Neural crest cell (in vitro differentiated cells): Measurements from ENCODE around the gene CEMIP. TPM values are rescaled to one million over a fixed set of nuclear protein-coding genes. Genes with fewer than 3 reads are reported as not detected.

Experiments used
- DNase-seq: peaks from one replicate; pipeline ENCODE4 v3.0.0; 2021; ENCODE audit warnings: low read depth, mixed read lengths, low spot score
- H3K27ac Mint-ChIP-seq: one replicate; pipeline ENCODE4 v1.8.0; 2021; ENCODE audit warnings: mild to moderate bottlenecking, mixed read lengths; ENCODE audit not compliant: unreplicated experiment
- H3K27me3 Mint-ChIP-seq: 2 replicates; pipeline ENCODE4 v1.8.0; 2021; ENCODE audit warnings: low read depth, mild to moderate bottlenecking, mixed read lengths
- H3K36me3 Mint-ChIP-seq: 2 replicates; pipeline ENCODE4 v1.8.0; 2021; ENCODE audit warnings: low read depth, mild to moderate bottlenecking, mixed read lengths
- H3K4me1 Mint-ChIP-seq: 2 replicates; pipeline ENCODE4 v1.8.0; 2021; ENCODE audit warnings: mixed read lengths
- H3K4me3 Mint-ChIP-seq: one replicate; pipeline ENCODE4 v1.8.0; 2021; ENCODE audit warnings: mild to moderate bottlenecking, mixed read lengths
- H3K9me3 Mint-ChIP-seq: 2 replicates; pipeline ENCODE4 v1.8.0; 2021; ENCODE audit warnings: mixed read lengths
- CTCF ChIP-seq: fragments of 200-600 bp; sonication (generic); conservative IDR thresholded peaks from 2 replicates; pipeline ENCODE4 v1.5.0; 2021; ENCODE audit warnings: antibody characterized with exemption, mild to moderate bottlenecking
- total RNA-seq: library from RNA; stranded (reverse); gene quantifications from 2 replicates; pipeline ENCODE4 v1.2.1, GENCODE V29; 2021

The CEMIP gene
- total RNA-seq, 1 donor from 2014 or later: 0.33 TPM

DNA sequence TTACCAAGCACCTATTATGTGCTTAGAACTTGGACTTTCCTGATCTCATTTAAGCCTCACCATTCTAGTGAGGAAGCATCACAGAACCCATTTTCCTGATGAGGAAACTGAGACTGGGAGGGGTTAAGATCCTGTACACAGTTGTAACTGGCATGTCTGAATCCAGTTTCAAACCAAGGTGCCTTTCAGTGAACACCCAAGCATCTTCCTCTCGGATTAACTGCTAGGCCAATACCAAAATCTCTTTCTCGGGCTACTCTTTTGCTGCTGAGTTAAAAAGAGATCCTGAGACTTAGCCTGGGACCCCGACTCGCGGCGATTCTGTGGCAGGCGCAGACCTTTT lies 578 bp upstream of the CEMIP start:
- no peaks in the 10 kb centered on the region for H3K9me3 Mint-ChIP-seq
- DNase-seq: no peak
- no peaks in the 10 kb centered on the region for H3K36me3 Mint-ChIP-seq
- H3K4me3 Mint-ChIP-seq: no peak overlapping the region
- H3K27me3 Mint-ChIP-seq: peaks cover 69% of the 10 kb centered on the region
- no peak overlapping the region for H3K27ac Mint-ChIP-seq
- H3K4me1 Mint-ChIP-seq: peaks cover 10% of the 10 kb centered on the region
- no peak for TF ChIP-seq CTCF

DNA sequence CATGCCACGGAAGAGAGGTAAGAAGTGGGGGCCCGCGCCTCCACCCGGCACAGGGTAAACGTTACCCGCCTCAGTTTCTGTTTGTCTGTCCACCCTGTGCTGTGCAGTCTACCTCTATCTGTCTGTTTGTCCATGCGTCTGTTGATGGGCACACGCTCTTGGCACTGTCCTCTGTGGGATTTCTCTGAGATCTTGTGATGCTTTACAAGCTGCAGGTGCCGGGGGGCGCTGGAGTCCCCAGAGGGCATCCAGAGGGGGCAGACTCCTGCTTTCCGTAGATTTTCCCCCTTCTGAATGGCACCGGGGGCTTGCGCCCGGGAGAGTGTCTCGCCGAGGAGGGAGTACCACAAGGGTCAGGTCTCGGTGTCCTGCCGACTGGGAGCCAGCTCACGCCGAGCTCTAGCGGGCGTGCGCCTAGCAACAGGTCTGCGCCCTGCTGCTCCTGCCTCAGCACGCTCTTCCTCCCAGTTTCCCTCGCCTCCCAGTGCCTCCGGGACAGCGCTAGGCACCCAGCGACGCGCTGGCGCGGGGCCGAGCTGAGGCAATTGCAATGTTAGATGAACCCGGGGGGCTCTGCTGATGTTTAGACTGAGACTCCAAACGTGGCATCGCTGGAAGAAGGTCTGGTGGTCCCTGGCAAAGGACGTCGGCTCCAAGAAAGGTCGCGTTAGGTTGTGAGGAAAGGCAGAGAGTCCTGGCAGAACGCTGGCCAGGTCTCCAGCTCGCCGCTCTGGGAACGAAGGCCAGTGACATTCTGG lies 667 bp downstream of the CEMIP start:
- DNase-seq: peak; percentile 10

DNA sequence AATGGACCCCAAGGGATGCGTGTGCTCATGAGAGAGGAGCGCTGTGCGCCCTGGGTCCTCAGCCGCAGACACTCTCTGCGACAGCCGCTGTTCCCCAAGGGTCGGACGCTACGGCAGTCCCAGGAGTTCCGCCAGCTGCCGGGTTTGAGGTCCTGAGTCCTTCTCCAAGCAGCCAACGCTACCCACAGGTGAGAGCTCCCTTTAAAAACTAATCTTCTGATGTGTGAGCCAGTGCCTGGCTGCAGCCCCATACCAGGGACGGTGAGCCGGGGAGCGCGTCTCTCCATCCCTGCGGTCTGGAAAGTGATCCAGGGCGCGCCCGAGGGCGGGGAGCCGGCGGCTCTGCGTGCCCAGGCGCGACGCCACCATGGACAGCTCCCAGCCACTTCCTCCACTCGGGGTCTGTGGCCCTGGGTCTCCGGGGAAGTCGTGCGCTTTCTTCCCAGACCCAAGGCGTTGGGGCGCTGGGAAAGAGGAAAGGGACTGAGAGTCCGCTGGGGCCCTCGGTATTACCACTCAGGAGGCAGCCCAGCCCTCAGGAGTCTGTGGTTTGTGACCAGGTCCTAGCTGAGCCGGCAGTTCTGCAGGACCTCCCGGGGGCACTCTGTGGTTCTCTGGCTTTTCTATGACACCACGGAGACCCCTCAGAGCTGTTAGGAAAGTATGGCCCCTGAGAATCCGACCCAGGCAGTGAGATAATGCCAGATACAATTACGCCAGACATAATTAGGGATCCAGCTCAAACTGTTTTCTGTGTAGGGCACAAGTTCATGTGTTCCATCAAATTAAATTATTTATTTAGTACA lies 1.4 kb downstream of the CEMIP start:
- H3K4me1 Mint-ChIP-seq: peaks cover 10% of the 10 kb centered on the region
- TF ChIP-seq CTCF: no peak
- H3K9me3 Mint-ChIP-seq: no peaks in the 10 kb centered on the region
- H3K36me3 Mint-ChIP-seq: no peaks in the 10 kb centered on the region
- H3K4me3 Mint-ChIP-seq: peak overlapping the region; percentile 78
- H3K27me3 Mint-ChIP-seq: peaks cover 88% of the 10 kb centered on the region
- no peak overlapping the region for H3K27ac Mint-ChIP-seq
- DNase-seq: peak; percentile 80

More for the DNA sequence above, 667 bp downstream of the CEMIP start:
- Mint-ChIP-seq H3K27me3 (peaks cover 81% of the 10 kb centered on the region), H3K36me3 (no peaks in the 10 kb centered on the region), H3K9me3 (no peaks in the 10 kb centered on the region), H3K4me3 (peak overlapping the region; percentile 78), H3K27ac (no peak overlapping the region), H3K4me1 (peaks cover 10% of the 10 kb centered on the region)
- TF ChIP-seq CTCF: no peak

DNA sequence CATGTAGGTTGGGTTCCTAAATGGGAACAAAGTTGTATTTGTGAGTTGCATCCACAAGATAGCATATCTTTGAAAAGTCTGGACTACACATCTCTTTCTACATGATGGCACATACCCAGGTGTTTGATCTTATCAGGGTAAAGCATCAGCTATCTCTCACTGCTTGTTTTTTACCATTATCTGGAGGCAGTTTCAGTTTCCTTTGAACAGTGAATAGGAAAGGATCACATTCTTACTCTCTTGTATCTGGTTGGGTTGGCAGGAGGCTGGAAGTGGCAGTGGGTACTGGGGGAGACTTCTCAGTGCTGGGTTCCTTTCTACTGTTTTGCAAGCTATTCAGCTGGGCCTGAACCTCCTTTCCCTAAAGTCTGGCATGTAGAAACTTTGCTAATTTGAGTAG lies 4.1 kb downstream of the CEMIP start:
- no peaks in the 10 kb centered on the region for H3K36me3 Mint-ChIP-seq
- H3K9me3 Mint-ChIP-seq: no peaks in the 10 kb centered on the region
- no peak for TF ChIP-seq CTCF
- H3K27me3 Mint-ChIP-seq: peaks cover 73% of the 10 kb centered on the region
- no peak overlapping the region for H3K27ac Mint-ChIP-seq
- H3K4me1 Mint-ChIP-seq: peaks cover 10% of the 10 kb centered on the region
- no peak overlapping the region for H3K4me3 Mint-ChIP-seq
- DNase-seq: no peak

DNA sequence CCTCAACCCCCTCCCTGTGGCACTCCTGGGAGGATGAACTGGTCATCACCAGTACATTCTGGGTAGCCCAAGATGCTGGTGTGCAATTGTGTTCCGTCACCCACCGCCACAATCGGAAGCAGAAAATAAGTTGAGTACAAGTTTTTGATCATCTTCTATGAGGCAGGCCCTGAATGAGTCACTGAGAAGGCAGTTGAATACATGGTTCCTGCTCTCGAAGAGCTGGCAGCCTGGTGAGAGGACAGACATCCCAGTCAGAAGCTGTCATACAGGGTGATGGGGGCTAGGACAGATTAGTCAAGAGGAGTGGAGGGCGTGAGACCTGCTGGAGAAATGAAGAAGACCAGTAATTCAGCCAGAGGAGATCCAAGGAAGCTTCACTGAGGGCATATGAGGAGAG lies 6.2 kb downstream of the CEMIP start:
- H3K4me1 Mint-ChIP-seq: peaks cover 1% of the 10 kb centered on the region
- H3K36me3 Mint-ChIP-seq: no peaks in the 10 kb centered on the region

More for the DNA sequence above, 6.2 kb downstream of the CEMIP start:
- Mint-ChIP-seq H3K9me3 (no peaks in the 10 kb centered on the region), H3K4me3 (no peak overlapping the region), H3K27me3 (peaks cover 67% of the 10 kb centered on the region), H3K27ac (no peak overlapping the region)
- no peak for DNase-seq
- TF ChIP-seq CTCF: no peak
